Progenitor cell of endocrine pancreas (in vitro differentiated cells): ENCODE data around the gene DLX3. TPM values are rescaled to one million over a fixed set of nuclear protein-coding genes. Genes with fewer than 3 reads are reported as not detected.

Experiments used
- DNase-seq: peaks from one replicate; pipeline ENCODE4 v3.0.0; 2021; ENCODE audit warnings: low spot score; ENCODE audit not compliant: unreplicated experiment
- H3K27ac Mint-ChIP-seq: 2 replicates; pipeline ENCODE4 v1.8.0; 2021; ENCODE audit warnings: mild to moderate bottlenecking, moderate library complexity, mixed read lengths
- H3K27me3 Mint-ChIP-seq: 2 replicates; pipeline ENCODE4 v1.8.0; 2021; ENCODE audit warnings: mixed read lengths
- H3K36me3 Mint-ChIP-seq: 2 replicates; pipeline ENCODE4 v1.8.0; 2022; ENCODE audit warnings: mixed read lengths; ENCODE audit not compliant: insufficient read depth
- H3K4me1 Mint-ChIP-seq: 2 replicates; pipeline ENCODE4 v1.8.0; 2021; ENCODE audit warnings: low read depth, mixed read lengths
- H3K4me3 Mint-ChIP-seq: 2 replicates; pipeline ENCODE4 v1.8.0; 2021; ENCODE audit warnings: low read depth, mild to moderate bottlenecking, moderate library complexity, mixed read lengths
- H3K9me3 Mint-ChIP-seq: 2 replicates; pipeline ENCODE4 v1.8.0; 2021; ENCODE audit warnings: low read depth, mixed read lengths
- total RNA-seq: library from RNA; stranded (reverse); gene quantifications from 2 replicates; pipeline ENCODE4 v1.2.1, GENCODE V29; 2021
- TF ChIP-seq, protein P1 (sequence below): fragments of 200-600 bp; sonication (generic); IDR thresholded peaks from one replicate; pipeline ENCODE4 v1.5.0; 2021; ENCODE audit warnings: antibody characterized with exemption, mild to moderate bottlenecking; ENCODE audit not compliant: unreplicated experiment

DLX3 gene
- total RNA-seq, 1 donor from 2014 or later = 1.8 TPM

- H3K36me3 Mint-ChIP-seq = no peaks in the 10 kb centered on the region
- TF ChIP-seq, protein P1, sequence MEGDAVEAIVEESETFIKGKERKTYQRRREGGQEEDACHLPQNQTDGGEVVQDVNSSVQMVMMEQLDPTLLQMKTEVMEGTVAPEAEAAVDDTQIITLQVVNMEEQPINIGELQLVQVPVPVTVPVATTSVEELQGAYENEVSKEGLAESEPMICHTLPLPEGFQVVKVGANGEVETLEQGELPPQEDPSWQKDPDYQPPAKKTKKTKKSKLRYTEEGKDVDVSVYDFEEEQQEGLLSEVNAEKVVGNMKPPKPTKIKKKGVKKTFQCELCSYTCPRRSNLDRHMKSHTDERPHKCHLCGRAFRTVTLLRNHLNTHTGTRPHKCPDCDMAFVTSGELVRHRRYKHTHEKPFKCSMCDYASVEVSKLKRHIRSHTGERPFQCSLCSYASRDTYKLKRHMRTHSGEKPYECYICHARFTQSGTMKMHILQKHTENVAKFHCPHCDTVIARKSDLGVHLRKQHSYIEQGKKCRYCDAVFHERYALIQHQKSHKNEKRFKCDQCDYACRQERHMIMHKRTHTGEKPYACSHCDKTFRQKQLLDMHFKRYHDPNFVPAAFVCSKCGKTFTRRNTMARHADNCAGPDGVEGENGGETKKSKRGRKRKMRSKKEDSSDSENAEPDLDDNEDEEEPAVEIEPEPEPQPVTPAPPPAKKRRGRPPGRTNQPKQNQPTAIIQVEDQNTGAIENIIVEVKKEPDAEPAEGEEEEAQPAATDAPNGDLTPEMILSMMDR = no peak
- H3K27ac Mint-ChIP-seq = no peak overlapping the region
- H3K27me3 Mint-ChIP-seq = peaks cover 19% of the 10 kb centered on the region
- peaks cover 12% of the 10 kb centered on the region for H3K9me3 Mint-ChIP-seq
- H3K4me1 Mint-ChIP-seq = no peaks in the 10 kb centered on the region
- H3K4me3 Mint-ChIP-seq = no peak overlapping the region
- DNase-seq = no peak
Measured at GRCh38 chr17:50014471-50015088, 19.6 kb upstream of the DLX3 start.

DNA sequence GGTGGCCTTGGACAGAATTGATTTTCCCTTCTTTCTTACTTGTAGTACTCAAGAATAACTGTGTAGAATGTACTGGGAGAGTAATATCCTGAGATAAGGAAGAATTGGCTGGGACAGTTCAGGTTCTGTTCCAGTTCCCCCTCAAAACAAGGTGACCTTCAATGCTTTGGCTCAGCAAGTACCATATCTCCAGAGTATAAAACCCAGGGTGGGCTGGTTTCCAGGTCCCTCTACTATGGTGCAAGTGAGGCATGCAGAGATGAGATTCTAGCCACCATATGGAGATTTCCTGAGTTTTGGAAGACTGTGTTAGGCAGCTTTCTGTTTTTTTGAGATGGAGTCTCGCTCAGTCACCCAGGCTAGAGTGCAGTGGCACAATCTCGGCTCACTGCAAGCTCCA lies 18.1 kb upstream of the DLX3 start:
- no peak for DNase-seq
- Mint-ChIP-seq H3K36me3 (no peaks in the 10 kb centered on the region), H3K4me1 (no peaks in the 10 kb centered on the region), H3K27ac (no peak overlapping the region), H3K9me3 (peaks cover 21% of the 10 kb centered on the region), H3K4me3 (no peak overlapping the region), H3K27me3 (peaks cover 31% of the 10 kb centered on the region)
- TF ChIP-seq, protein P1 = no peak

- Mint-ChIP-seq H3K9me3 (peaks cover 13% of the 10 kb centered on the region), H3K36me3 (no peaks in the 10 kb centered on the region), H3K4me3 (no peak overlapping the region), H3K27me3 (peaks cover 35% of the 10 kb centered on the region), H3K27ac (no peak overlapping the region), H3K4me1 (no peaks in the 10 kb centered on the region)
- TF ChIP-seq, protein P1 = no peak
- no peak for DNase-seq
Measured at GRCh38 chr17:50009282-50009681, 14.3 kb upstream of the DLX3 start.

DNA sequence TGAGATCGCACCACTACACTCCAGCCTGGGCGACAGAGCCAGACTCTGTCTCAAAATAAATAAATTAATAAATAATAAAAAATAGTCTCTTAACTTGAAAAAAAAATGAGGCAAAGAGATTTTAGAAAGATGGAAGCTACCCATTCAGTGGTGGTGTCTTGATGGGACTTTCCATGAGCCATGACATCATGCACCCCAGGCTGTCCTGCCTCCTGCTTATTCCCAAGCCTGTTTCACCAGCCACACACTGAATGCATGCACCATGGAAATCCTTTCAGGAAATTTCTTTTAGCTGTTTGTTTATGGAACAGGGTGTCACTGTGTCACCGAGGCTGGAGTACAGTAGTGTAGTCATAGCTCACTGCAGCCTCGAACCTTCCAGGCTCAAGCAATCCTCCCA lies 8.9 kb upstream of the DLX3 start:
- Mint-ChIP-seq H3K9me3 (peaks cover 5% of the 10 kb centered on the region), H3K4me3 (no peak overlapping the region), H3K4me1 (no peaks in the 10 kb centered on the region), H3K36me3 (no peaks in the 10 kb centered on the region), H3K27ac (no peak overlapping the region), H3K27me3 (peaks cover 51% of the 10 kb centered on the region)
- DNase-seq = no peak
- TF ChIP-seq, protein P1 = no peak

GRCh38 chr17:49998836-49999511 lies 4.0 kb upstream of the DLX3 start:
- no peak for DNase-seq
- H3K4me3 Mint-ChIP-seq = no peak overlapping the region
- no peaks in the 10 kb centered on the region for H3K36me3 Mint-ChIP-seq
- H3K27ac Mint-ChIP-seq = no peak overlapping the region
- H3K9me3 Mint-ChIP-seq = no peaks in the 10 kb centered on the region
- TF ChIP-seq, protein P1 = no peak
- peaks cover 71% of the 10 kb centered on the region for H3K27me3 Mint-ChIP-seq
- H3K4me1 Mint-ChIP-seq = peaks cover 17% of the 10 kb centered on the region
